NCI-H2107 treated with DMSO at 0.1 percent for 48 hours (cell line): ENCODE results near the gene CCDC188.

Source experiments
- DNase-seq: peaks from one replicate; lab custom pipeline; 2025; ENCODE audit not compliant: unreplicated experiment; lab: John Stamatoyannopoulos, UW

Gene CCDC188

DNA sequence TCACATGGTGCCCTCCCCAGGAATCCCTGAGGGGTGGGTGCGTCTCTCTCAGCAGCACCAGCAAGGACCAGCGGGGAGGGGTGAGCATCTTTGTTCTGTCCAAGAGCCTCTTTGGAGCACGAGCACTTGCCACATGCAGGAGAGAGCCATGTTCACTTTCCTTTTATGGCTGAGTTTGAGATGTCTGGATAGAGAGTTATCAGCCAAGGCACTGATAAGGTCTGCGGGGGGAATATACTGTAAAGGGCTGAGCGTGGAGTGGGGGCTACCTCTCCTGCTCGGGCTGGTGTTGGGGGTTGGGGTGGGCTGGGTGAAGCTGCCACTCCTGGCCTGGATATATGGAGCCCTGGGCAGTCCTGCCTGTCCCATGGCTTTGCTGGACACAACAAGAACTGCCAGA, 34.9 kb upstream of the CCDC188 start:
- DNase-seq, result no peak

DNA sequence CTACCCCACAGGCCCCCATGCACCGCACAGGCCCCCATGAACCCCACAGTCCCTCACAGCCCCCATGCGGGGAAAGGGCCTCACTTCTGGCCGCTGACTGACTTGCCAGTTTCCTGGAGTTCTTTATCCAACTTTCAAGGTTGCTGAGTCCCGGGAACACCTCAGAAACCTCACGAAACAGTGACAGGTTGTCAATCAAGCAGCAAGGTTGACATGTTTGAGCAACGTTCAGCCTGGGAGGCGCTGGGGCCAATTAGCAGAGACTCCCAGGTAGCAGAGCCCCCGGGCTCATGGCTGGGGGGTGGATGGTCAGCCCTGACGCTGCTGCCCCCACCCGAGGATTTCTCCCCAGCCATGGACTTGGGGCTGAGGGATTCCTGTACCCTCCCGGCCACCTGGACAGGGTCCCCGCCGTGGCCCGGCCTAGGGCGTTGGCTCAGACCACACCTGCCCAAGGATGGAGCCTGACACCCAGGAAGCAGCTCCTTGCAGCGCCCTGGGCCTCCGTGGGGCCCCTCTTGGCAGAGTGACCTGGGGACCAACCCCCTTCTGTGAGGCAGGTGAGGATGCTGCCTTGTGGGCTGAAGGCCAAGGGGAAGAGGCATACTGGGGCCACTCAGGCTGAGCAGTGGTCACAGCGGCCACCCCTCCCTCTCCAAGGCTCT, 33.8 kb upstream of the CCDC188 start:
- no peak for DNase-seq

DNA sequence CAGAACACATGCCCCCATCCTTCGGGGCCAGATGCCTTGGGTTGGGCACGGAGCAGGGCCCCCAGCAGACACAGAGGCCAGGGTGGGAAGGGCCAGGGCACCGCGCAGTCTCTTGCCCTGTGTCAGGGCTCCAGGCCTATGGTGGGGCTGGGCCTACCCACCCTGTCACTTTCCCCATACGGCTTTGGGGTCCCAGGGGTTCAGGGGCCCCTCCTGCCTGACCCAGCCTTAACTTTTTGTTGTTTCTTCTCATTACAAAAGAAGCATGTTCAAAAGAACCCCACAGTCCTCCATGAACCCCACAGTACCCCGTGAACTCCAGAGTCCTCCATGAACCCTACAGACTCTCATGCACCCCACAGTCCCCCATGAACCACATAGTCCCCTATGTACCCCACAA, 33.0 kb upstream of the CCDC188 start:
- DNase-seq, result no peak

DNA sequence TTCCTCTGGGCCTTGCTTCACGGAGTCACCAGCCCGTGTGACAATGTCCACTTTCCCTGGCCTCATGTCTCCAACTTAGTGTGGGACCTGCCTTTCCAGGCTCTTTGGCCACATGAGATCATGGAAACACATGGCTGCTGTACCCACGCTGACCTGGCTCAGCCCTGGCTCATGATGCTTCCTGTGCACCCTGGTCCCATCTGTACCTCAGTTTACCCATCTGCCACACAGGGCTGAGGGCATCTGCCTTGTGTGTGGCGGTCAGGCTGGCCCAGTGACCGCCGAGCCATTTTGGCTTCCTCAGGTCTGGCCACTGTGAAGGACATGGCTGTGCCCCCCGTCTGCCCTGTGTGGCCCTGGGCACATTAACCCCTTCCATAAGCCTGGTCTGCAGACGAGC, 32.2 kb upstream of the CCDC188 start:
- DNase-seq, result no peak

DNA sequence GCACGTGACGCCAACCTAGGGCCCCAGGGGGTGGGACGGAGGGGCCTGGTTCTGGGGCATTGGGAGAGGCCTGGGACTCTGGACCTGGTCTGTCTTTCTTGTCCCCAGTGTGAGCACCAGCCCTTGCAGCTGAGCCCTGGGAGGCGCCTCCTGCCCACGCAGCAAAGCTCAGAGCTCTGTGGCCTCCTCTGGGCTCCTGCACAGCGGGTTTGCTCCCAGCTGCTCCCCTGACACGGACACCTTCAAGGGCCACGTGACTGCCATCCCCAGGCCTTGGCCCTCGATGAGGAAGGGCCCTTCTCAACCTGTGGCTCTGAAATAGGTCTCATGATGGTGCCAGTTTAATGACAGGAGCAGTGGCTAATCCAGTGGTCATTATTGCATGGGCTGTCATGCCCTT, 31.5 kb upstream of the CCDC188 start:
- no peak for DNase-seq

DNA sequence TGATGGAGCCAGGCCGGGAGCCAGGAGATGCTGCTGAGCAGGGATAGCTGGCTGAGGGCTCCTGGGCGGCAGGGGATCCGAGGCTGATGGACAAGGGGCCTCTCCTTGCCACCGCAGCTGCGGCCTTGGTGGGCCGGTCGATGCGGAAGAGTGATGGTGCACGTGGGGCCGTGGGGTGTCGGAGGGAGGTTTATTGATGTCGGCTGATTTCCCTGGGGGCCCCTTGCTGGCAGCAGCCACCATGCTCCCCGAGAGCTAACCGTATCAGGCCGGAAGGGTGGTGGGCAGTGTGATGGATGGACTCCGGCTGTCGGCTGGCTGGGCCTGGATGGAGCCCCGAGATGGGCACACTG, 31.0 kb upstream of the CCDC188 start:
- DNase-seq, result no peak

DNA sequence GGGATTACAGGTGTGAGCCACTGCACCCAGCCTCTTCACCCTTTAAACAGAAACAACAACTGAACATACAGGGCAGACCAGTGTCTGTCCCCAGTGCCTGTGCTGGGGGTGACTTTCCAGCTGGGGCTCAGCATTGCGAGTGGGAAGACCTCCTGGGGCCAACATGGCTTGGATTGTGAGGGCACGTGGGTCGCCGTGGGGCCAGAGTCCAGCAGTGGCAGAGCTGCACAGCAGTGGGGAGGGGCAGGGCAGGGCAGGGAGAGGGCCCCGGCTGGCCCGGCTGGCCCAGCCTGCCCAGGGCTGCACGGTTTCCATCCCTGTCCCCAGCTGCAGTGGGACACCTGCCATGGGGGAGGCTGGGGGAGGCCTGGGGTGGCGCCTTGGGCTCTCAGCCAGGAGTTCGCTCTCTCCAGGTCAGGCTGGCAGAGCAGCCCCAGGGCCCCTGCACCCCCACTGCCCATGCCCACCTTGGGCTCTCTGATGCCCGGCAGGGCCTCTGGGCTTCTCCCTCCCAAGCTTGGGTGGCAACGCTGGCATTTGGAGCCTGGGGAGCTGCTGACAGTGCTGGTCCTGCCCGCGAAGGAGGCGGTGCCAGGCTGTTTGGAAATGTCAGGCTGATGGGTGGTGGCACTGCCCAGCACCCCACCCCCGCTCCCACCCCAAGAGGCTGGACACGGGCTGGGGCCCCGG, 30.5 kb upstream of the CCDC188 start:
- DNase-seq, result no peak

DNA sequence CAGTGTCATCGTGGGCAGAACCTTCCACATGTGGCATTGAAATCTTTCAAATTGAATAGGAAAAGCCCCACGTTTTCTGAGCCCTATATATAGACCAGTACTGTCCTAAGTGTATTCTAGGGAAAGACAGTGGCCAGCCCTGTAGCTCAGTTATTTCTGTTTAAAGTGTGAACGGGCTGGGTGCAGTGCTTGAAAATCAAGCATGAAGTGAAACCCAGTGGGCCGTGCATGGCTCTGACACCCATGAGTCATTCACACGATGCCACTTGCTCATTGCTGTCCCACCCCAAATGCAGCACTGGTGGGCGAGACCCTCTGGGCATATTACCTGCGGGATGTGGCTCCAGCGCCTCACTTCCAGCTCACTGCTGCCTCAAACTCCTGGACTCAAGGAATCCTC, 29.8 kb upstream of the CCDC188 start:
- no peak for DNase-seq

DNA sequence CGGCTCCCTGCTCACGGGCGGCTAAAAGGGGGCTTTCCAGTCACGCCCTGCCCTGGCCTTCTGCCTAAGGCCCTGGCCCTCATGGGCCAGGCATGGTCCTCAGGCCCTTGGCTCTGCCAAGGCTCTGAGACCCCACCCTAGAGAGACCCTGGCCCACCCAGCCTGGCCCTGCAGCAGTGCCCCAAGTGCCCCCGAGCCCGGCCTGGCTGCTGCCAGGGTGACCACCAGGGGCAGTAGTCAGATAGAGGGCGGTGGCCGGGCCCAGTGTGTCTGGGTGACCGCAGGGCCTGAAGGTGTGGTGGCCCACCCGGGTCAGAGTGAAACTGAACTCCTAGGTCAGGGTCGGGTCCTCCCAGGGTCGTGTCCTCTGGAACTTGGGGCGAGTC, 29.4 kb upstream of the CCDC188 start:
- no peak for DNase-seq

DNA sequence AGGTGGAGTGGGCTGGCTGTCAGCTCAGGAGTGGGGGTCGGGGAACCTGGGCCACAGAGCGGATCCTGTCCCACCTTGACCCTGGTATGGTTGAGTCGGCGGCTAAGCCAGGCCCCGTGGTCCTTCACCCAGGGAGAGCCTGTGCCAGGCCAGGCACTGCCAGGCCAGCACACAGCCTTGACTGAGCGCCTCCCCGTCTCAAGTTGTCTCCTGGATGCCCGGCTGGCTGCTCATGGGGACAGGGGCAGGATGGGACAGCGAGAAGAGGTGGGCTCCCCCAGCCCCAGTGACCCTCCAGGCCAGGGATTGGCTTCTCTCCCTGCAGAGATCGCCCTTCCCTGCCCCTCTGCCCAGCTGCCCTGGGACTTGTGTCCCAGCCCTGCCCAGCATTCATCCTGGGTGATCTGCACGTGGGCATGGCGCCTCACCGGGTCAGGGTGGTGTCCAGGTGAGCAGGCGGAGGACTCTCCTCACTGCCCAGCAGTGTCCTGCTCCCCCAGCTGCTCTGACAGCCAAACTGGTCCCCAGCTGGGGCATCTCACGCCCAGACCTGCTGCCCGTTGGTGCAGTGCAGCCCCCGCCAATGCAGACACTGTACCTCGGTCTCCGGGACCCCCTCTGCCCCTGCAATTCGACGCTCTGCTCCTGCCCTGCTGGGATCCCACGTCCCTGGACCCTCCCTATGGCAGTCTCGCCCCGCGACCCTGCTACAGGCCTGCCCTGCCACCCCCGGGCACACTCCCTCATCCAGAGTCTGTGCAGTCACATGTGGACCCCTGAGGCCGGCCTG, 28.8 kb upstream of the CCDC188 start:
- DNase-seq, result no peak

DNA sequence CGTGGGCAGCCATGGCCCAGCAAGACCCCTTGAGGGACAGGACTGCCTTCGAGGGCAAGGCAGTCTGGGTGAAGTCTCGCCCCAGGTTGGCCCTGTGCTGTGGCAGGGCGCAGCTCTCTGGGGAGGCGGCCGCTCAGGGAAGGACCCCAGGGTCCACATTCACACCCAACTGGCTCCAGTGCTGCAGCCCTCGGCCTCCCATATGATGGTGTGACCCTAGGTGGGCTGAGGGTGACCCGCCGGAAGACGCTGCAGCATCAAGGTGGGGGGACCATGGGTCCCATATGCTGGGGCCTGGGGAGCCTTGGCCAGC, 28.0 kb upstream of the CCDC188 start:
- no peak for DNase-seq

DNA sequence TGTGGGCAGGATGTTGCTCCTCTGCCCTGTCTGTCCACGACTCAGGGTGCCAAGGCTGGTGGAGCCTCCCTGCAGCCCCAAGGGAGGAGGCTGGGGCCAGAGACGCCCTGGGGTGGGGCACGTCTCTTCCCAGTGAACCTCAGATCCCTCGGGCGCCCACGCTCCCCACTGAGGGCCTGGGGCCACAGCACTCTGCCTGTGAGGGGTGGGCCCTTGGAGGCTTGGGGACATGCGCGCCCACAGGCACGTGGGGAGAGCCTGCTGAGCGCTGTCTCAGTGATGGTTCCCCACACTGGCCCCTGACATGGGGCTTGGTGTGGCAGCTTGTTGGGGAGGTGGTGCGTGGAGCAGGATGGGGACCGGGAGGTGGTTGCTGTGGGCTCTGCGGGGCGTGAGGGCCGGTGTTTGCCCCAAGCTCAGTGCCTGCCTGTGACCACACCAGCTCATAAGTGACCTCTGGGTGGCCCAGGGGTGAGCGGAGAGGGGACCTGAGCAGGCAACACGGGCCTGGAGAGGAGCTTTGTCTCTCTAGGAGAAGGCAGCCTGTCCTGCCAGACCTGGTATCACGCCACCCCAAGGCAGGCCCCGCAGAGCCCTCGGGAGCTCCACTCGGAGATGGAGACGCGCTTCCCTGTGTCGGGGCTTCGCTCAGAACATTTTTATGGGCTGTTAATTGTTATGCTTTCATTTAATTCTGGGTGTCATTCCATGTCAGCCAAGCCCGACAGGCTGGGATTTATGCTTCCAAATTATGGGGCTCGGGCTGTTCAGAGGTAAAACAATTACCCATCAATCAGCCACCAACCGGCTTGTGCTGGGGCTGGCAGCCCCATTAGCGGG, 27.4 kb upstream of the CCDC188 start:
- no peak for DNase-seq

DNA sequence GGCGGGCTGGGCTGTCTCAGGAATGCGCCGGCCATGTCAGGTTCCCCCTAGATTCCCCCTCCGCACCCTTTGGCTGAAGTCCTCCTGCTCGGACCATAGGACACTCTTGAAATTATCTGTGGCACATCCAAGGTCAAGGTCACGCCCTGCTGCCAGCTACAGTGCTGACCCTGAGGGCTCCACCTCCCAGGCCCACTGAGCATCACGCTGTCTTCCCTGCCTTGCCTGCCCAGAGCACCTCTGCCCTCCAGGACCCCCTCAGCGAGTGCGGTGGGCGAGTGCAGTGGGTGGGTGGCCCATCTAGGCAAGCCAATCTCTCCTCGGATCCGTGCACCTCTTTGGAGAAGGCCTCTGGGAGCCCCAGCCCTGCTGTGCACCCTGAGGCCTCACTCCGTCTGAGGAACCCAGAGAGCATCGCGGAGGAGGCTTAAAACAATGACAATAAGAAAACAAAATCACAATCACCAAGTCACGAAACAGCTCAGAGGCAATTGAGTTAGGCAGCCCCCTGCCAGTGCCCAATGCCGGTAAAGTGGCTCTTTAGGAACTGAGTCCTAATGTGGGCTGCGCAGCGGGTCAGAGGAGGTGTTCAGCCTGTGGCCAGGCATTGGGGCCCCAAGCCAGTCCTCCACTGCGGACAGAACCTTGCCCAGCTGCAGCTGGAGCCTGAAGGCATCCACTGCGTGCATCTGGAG, 26.5 kb upstream of the CCDC188 start:
- no peak for DNase-seq

DNA sequence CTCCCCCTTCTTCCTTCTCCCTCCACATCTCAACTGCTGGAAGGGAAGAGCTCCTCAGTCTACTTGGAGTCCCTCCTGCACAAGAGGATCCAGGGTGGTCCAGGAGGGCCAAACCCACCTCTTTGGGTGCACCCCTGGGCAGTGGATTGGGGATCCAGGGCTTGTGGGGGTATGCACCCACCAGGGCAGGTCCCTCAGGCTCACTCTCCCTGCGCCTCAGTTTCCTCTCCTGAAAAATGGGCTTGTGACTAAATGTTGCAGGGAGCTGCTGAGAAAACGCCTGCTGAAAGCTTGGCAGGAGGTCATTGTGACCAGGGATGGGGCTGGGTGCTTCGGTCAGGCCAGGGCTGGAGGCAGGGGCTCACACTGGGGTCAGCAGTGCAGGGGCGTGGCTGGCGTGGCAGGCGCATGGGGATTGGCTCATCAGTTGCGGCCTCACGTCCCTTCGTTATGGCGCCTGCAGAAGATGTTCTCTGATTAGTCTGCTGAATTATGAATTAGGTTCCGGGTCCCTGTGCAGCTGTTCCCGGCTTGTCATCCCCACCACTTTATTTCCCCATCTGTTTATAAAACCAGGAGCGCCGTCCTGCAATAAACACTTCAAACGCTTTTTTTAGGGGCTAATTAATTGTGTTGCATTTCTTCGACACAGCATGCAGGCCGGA, 25.7 kb upstream of the CCDC188 start:
- DNase-seq, result no peak

DNA sequence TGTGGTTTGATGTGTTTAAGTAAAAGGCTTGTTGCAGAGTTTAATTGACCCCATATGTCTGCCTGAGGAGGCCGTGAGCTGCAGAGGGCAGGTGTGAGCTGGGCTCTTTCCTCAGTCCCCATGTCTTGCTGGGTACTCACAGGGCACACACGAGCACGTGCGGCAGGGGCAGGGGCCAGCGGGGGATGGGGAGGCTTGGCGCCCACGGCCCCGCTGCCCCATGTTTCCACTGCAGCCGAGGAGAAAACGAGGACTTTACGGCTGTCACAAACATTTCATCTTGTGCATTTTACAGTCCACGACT, 24.7 kb upstream of the CCDC188 start:
- no peak for DNase-seq

DNA sequence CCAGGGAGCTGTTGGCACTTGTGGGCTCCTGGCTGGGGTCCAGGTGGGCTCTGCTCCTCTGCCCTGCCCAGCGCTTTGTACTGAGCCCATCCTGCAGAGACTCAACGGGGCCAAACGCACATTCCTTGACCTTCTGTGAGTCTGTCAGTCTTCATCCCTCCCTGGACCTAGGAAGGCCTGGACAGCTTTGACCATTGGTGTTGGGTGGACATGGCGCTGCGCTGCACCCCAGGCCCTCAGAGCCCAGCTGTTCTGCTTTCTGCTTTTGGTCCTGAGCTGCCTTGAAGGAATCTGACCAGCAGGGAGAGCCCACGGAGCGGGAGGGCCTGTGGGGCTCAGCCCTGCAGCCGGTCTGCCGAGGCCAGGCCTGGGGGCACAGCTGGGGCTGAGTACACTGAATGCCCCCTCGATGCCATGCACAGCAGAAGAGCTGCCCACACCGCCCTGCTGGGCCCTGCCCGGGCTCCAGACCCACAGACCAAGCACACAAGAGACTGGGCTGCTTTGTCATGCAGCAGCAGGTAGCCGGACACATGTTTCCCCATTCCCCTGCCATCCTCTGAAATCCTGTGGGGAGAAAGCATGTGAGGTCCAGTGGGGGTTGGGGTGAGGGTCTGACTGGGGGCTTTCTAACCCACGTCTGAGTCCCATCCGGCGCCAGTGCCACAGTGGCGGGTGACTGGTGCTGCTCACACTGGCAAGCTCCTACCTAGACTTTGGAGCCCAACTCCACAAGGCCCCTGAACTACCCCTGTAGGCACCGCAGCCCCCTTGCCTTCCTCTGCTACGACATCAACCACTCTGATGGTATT, 24.1 kb upstream of the CCDC188 start:
- no peak for DNase-seq

DNA sequence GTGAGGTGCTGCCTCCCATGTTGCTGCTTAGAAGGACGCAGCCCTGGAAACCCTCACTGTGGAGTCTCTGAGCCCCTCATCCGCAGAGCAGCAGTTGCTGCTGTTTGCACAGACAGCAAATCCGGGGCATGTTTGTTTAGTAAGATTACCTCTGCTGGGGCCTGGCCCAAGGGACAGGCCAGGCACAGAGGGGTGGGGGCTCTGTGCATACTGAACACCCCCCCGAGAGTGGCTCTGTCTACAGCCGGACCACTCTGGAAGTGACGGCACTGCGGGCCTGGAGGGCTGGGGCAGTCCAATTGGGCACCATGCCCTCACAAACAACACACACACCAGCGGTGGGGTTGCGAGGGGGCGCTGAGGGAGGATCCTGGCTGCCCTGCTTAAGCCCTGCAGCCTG, 22.9 kb upstream of the CCDC188 start:
- no peak for DNase-seq

DNA sequence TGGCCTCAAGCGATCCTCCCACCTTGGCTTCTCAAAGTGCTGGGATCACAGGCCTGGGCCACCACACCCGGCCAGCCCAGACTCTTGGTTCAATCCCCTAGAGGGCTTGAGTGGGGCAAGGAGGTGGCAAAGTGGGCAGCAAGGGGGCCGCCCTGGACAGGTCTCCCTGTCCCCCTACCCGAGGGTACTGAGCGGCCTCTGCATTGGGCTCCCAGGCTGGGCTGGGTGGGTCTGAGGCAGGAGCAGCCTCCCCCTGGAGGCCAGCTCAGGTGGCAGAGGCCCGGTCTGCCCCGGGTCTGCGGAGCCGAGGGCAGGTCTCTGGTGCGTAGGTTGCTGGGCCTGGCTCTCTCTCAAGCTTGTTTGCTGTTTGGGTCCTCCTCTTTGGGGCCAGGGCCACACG, 22.4 kb upstream of the CCDC188 start:
- no peak for DNase-seq

DNA sequence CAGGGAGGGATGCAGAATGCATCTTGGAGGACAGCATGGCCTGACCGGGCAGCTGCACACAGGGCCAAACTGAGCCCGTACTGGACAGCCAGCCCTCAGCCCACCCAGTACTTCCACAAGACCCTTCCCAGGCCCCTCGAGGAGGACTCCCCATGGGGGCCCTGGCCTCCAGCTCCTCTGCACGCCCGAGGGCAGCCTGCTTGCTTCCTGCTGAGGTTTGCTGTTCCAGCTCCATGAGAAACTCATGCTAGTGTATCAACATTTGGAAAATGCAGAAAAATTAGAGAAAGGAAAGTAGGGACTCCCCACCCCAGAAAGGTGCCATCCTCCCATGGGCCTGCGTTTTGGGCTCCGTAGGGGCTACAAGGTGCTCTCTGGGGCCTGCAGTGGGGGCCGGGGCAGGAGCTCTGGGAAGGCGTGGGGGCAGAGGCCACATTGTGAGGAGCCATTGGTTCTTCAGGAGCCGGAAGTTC, 21.3 kb upstream of the CCDC188 start:
- no peak for DNase-seq
